H9 (cell line): ENCODE measurements around the gene RESP18. TPM values are rescaled to one million over a fixed set of nuclear protein-coding genes. Genes with fewer than 3 reads are reported as not detected.

Experiments used
- DNase-seq: peaks from one replicate; pipeline ENCODE4 v3.0.0-alpha.2; 2017
- H2AFZ ChIP-seq: one replicate; pipeline ENCODE4 v1.6.1; 2013; ENCODE audit warnings: mild to moderate bottlenecking, low read length, control low read depth, moderate library complexity
- H2AK5ac ChIP-seq: 2 replicates; pipeline ENCODE4 v1.6.1; 2013; ENCODE audit warnings: low read length, control low read depth, mixed read lengths; ENCODE audit not compliant: insufficient read length
- H2BK120ac ChIP-seq: one replicate; pipeline ENCODE4 v1.6.1; 2013; ENCODE audit warnings: low read depth, mild to moderate bottlenecking, low read length, control low read depth, inconsistent platforms; ENCODE audit not compliant: poor library complexity, severe bottlenecking
- H2BK12ac ChIP-seq: 2 replicates; pipeline ENCODE4 v1.6.1; 2013; ENCODE audit warnings: low read length, control low read depth, mixed read lengths, low read depth; ENCODE audit not compliant: insufficient read length
- H2BK15ac ChIP-seq: 2 replicates; pipeline ENCODE4 v1.6.1; 2013; ENCODE audit warnings: low read depth, low read length, control low read depth
- H2BK20ac ChIP-seq: one replicate; pipeline ENCODE4 v1.6.1; 2013; ENCODE audit warnings: low read depth, mild to moderate bottlenecking, low read length, control low read depth, inconsistent platforms; ENCODE audit not compliant: poor library complexity, severe bottlenecking
- H2BK5ac ChIP-seq: 2 replicates; pipeline ENCODE4 v1.6.1; 2013; ENCODE audit warnings: low read length, control low read depth, mixed read lengths; ENCODE audit not compliant: insufficient read length
- H3K14ac ChIP-seq: 2 replicates; pipeline ENCODE4 v1.6.1; 2013; ENCODE audit warnings: low read length, control low read depth; ENCODE audit not compliant: insufficient read depth
- H3K18ac ChIP-seq: 2 replicates; pipeline ENCODE4 v1.6.1; 2013; ENCODE audit warnings: low read depth, mild to moderate bottlenecking, mixed read lengths, low read length, control low read depth; ENCODE audit not compliant: insufficient read length
- H3K23ac ChIP-seq: 2 replicates; pipeline ENCODE4 v1.6.1; 2013; ENCODE audit warnings: low read length, control low read depth, mixed read lengths, low read depth; ENCODE audit not compliant: insufficient read length
- H3K23me2 ChIP-seq: 2 replicates; pipeline ENCODE4 v1.6.1; 2013; ENCODE audit warnings: low read depth, mild to moderate bottlenecking, mixed read lengths, low read length, control low read depth; ENCODE audit not compliant: insufficient read length, poor library complexity, severe bottlenecking
- H3K27ac ChIP-seq: 2 replicates; pipeline ENCODE4 v1.5.1; 2013; ENCODE audit warnings: low read length, control low read depth, mixed read lengths, low read depth; ENCODE audit not compliant: insufficient read length
- H3K27me3 ChIP-seq: 2 replicates; pipeline ENCODE4 v1.6.1; 2013; ENCODE audit warnings: low read length, control low read depth, inconsistent platforms; ENCODE audit not compliant: insufficient read depth
- H3K4ac ChIP-seq: 2 replicates; pipeline ENCODE4 v1.6.1; 2013; ENCODE audit warnings: low read depth, mild to moderate bottlenecking, control low read depth, inconsistent platforms, low read length, moderate library complexity
- H3K4me1 ChIP-seq: 2 replicates; pipeline ENCODE4 v1.6.1; 2013; ENCODE audit warnings: low read length, control low read depth, inconsistent platforms; ENCODE audit not compliant: insufficient read depth
- H3K4me2 ChIP-seq: 2 replicates; pipeline ENCODE4 v1.6.1; 2013; ENCODE audit warnings: low read length, control low read depth, mixed read lengths; ENCODE audit not compliant: insufficient read length, insufficient read depth
- H3K56ac ChIP-seq: 2 replicates; pipeline ENCODE4 v1.6.1; 2013; ENCODE audit warnings: low read depth, mild to moderate bottlenecking, mixed read lengths, low read length, control low read depth; ENCODE audit not compliant: insufficient read length
- H3K79me1 ChIP-seq: 2 replicates; pipeline ENCODE4 v1.6.1; 2013; ENCODE audit warnings: low read depth, mild to moderate bottlenecking, moderate library complexity, low read length, control low read depth, inconsistent platforms; ENCODE audit not compliant: insufficient read depth, poor library complexity, severe bottlenecking
- H3K79me2 ChIP-seq: 2 replicates; pipeline ENCODE4 v1.6.1; 2013; ENCODE audit warnings: low read length, control low read depth, inconsistent platforms; ENCODE audit not compliant: insufficient read depth
- H3K9ac ChIP-seq: 2 replicates; pipeline ENCODE4 v1.6.1; 2013; ENCODE audit warnings: low read length, control low read depth, mixed read lengths; ENCODE audit not compliant: insufficient read length; ENCODE audit errors: extremely low read depth
- H3K9me3 ChIP-seq: one replicate; pipeline ENCODE4 v1.6.1; 2013; ENCODE audit warnings: low read depth, low read length, inconsistent platforms; ENCODE audit not compliant: control insufficient read depth
- H3T11ph ChIP-seq: one replicate; pipeline ENCODE4 v1.6.1; 2013; ENCODE audit warnings: mild to moderate bottlenecking, low read length, control low read depth, inconsistent platforms
- H4K20me1 ChIP-seq: one replicate; pipeline ENCODE4 v1.6.1; 2013; ENCODE audit not compliant: control insufficient read depth, insufficient read length, insufficient read depth
- H4K5ac ChIP-seq: 2 replicates; pipeline ENCODE4 v1.6.1; 2013; ENCODE audit warnings: low read depth, mild to moderate bottlenecking, mixed read lengths, low read length, control low read depth; ENCODE audit not compliant: insufficient read length
- H4K8ac ChIP-seq: replicated peaks from 2 replicates; pipeline ENCODE4 v1.6.1; 2013; ENCODE audit warnings: low read length, control low read depth, mixed read lengths, low read depth; ENCODE audit not compliant: insufficient read length
- H4K91ac ChIP-seq: 2 replicates; pipeline ENCODE4 v1.6.1; 2013; ENCODE audit warnings: low read depth, mild to moderate bottlenecking, moderate library complexity, mixed read lengths, low read length, control low read depth; ENCODE audit not compliant: insufficient read length
- H3K27ac Mint-ChIP-seq, 3 experiments: 2 replicates in 2 of 3; 3 replicates in 1 of 3; pipeline ENCODE4 v1.8.0; 2020 to 2021; ENCODE audit warnings: mixed read lengths in 3 of 3, mild to moderate bottlenecking in 1 of 3, moderate library complexity in 1 of 3
- H3K27me3 Mint-ChIP-seq: 2 replicates; pipeline ENCODE4 v1.8.0; 2021; ENCODE audit warnings: low read depth, mild to moderate bottlenecking, moderate library complexity, mixed read lengths
- H3K36me3 Mint-ChIP-seq, 3 experiments: 2 replicates in 2 of 3; 3 replicates in 1 of 3; pipeline ENCODE4 v1.8.0; 2020 to 2021; ENCODE audit warnings: low read depth in 3 of 3, mixed read lengths in 3 of 3; ENCODE audit not compliant: insufficient read depth in 1 of 3
- H3K4me1 Mint-ChIP-seq, 2 experiments: 2 replicates each; pipeline ENCODE4 v1.8.0; 2020; ENCODE audit warnings: mixed read lengths in 2 of 2
- H3K4me3 Mint-ChIP-seq, 2 experiments: 2 replicates in 1 of 2; 3 replicates in 1 of 2; pipeline ENCODE4 v1.8.0; 2020 to 2021; ENCODE audit warnings: mild to moderate bottlenecking in 2 of 2, mixed read lengths in 2 of 2, moderate library complexity in 1 of 2
- H3K9me3 Mint-ChIP-seq, 2 experiments: 2 replicates in 1 of 2; 3 replicates in 1 of 2; pipeline ENCODE4 v1.8.0; 2020; ENCODE audit warnings: mild to moderate bottlenecking in 2 of 2, mixed read lengths in 2 of 2, moderate library complexity in 1 of 2
- CTCF ChIP-seq: fragments of 200-600 bp; sonication (generic); conservative IDR thresholded peaks from 3 replicates; pipeline ENCODE4 v1.8.0; 2021; ENCODE audit warnings: antibody characterized with exemption, mild to moderate bottlenecking
- total RNA-seq: library from RNA; stranded (reverse); gene quantifications from 2 replicates; pipeline ENCODE4 v1.2.1, GENCODE V29; 2021

RESP18 gene
- total RNA-seq, 1 experiment from 2014 or later, result not detected

GRCh38 chr2:219380926-219381325, 48.4 kb upstream of the RESP18 start:
- H2BK20ac ChIP-seq, result no peak overlapping the region
- Mint-ChIP-seq H3K4me3 (no peak overlapping the region), H3K27me3 (no peaks in the 10 kb centered on the region), H3K9me3 (no peaks in the 10 kb centered on the region), H3K27ac (peak overlapping the region in 1 of 3 experiments; percentile 53; a peak in 1 of 7 replicates), H3K36me3 (peaks cover 29 to 58% (median 51%) of the 10 kb centered on the region in 3 experiments; a peak in 6 of 7 replicates), H3K4me1 (peaks cover 4 to 12% of the 10 kb centered on the region in 2 experiments; a peak in 2 of 4 replicates)
- H2BK12ac ChIP-seq, result no peak overlapping the region
- no peak overlapping the region for H2BK5ac ChIP-seq
- H3K79me2 ChIP-seq, result no peaks in the 10 kb centered on the region
- no peaks in the 10 kb centered on the region for H3K79me1 ChIP-seq
- DNase-seq, result no peak
- H4K5ac ChIP-seq, result no peak overlapping the region
- H3K56ac ChIP-seq, result no peak overlapping the region
- no peaks in the 10 kb centered on the region for H3K23me2 ChIP-seq
- H2BK15ac ChIP-seq, result no peak overlapping the region
- no peak overlapping the region for H3K4me2 ChIP-seq
- no peak overlapping the region for H3T11ph ChIP-seq
- no peak overlapping the region for H3K18ac ChIP-seq
- H4K20me1 ChIP-seq, result no peaks in the 10 kb centered on the region
- no peak overlapping the region for H3K14ac ChIP-seq
- no peak overlapping the region for H3K23ac ChIP-seq
- H3K27ac ChIP-seq, result no peak overlapping the region
- no peak overlapping the region for H2BK120ac ChIP-seq
- TF ChIP-seq CTCF, result no peak
- no peaks in the 10 kb centered on the region for H3K4me1 ChIP-seq
- H2AK5ac ChIP-seq, result no peak overlapping the region
- H3K9ac ChIP-seq, result no peak overlapping the region
- no peak overlapping the region for H3K4ac ChIP-seq
- H3K9me3 ChIP-seq, result no peaks in the 10 kb centered on the region
- H4K8ac ChIP-seq, result no peak overlapping the region
- H4K91ac ChIP-seq, result no peak overlapping the region
- no peaks in the 10 kb centered on the region for H3K27me3 ChIP-seq
- H2AFZ ChIP-seq, result no peak overlapping the region
